SK-N-SH (cell line): ENCODE measurements around the gene DDX50.
"Not testable (repeated sequence)": the region's sequence is repeated elsewhere in the genome, so short reads cannot be mapped to it uniquely, and the experiment has no call there.

Experiments
- CTCF ChIP-seq: fragments of 200-600 bp; sonication (generic); IDR thresholded peaks from 2 replicates; pipeline ENCODE4 v1.6.1; 2017; ENCODE audit warnings: antibody characterized with exemption, mild to moderate bottlenecking, moderate library complexity
- EP300 ChIP-seq, 2 experiments: IDR thresholded peaks; 2 replicates each; pipeline versions ENCODE4 v1.4.0 to v1.6.1; 2012; ENCODE audit warnings: borderline replicate concordance in 1 of 2, low read depth in 1 of 2, low read length in 1 of 2
- JUND ChIP-seq: IDR thresholded peaks from 2 replicates; pipeline ENCODE4 v1.4.0; 2012
- MXI1 ChIP-seq: IDR thresholded peaks from 2 replicates; pipeline ENCODE4 v1.6.1; 2012; ENCODE audit warnings: mild to moderate bottlenecking, low read depth, low read length, improper control_type of control experiment
- POLR2AphosphoS5 ChIP-seq: IDR thresholded peaks from 2 replicates; pipeline ENCODE4 v1.6.1; 2012; ENCODE audit warnings: low read depth, low read length
- RAD21 ChIP-seq: IDR thresholded peaks from 2 replicates; pipeline ENCODE4 v1.6.1; 2012; ENCODE audit warnings: mild to moderate bottlenecking, low read length
- REST ChIP-seq: IDR thresholded peaks from 2 replicates; pipeline ENCODE4 v1.6.1; 2012; ENCODE audit warnings: mild to moderate bottlenecking, low read depth, low read length, moderate library complexity
- RFX5 ChIP-seq: IDR thresholded peaks from 2 replicates; pipeline ENCODE4 v1.6.1; 2012; ENCODE audit warnings: mild to moderate bottlenecking, improper control_type of control experiment, low read length
- SMC3 ChIP-seq: IDR thresholded peaks from 2 replicates; pipeline ENCODE4 v1.6.1; 2012; ENCODE audit warnings: low read depth, low read length, improper control_type of control experiment
- YY1 ChIP-seq: IDR thresholded peaks from 2 replicates; pipeline ENCODE4 v1.4.0; 2012; ENCODE audit warnings: low read depth, mild to moderate bottlenecking

GRCh38 chr10:68868173-68868572, 32.9 kb upstream of the DDX50 start:
- not testable (repeated sequence) for TF ChIP-seq YY1; CTCF; SMC3; RFX5; REST; POLR2AphosphoS5; EP300 (IDR thresholded peaks at IDR 0.05; ENCODE audit: borderline replicate concordance in 1 of 2, low read depth in 1 of 2, low read length in 1 of 2); RAD21; JUND; MXI1
